Activated CD4-positive, alpha-beta T cell treated with anti-CD3 and anti-CD28 coated beads, Interleukin-2, amount 50 U/mL, for 24 hours (primary cell): Measurements from ENCODE around the gene EIF4E1B.

Experiments used
- DNase-seq, 2 donors: peaks; one replicate each; pipeline ENCODE4 v3.0.0-alpha.2; 2020; ENCODE audit warnings: low read depth in 1 of 2, low spot score in 1 of 2

The EIF4E1B gene

GRCh38 chr5:176662371-176663333, 32.2 kb downstream of the EIF4E1B start:
- no peak for DNase-seq

GRCh38 chr5:176663566-176663965, 33.1 kb downstream of the EIF4E1B start:
- no peak for DNase-seq

- DNase-seq: no peak
Measured at GRCh38 chr5:176664479-176664878, 34.0 kb downstream of the EIF4E1B start.

- no peak for DNase-seq
Measured at GRCh38 chr5:176664886-176665285, 34.4 kb downstream of the EIF4E1B start.

GRCh38 chr5:176665517-176665916, 35.0 kb downstream of the EIF4E1B start:
- DNase-seq: no peak

GRCh38 chr5:176667637-176668036, 37.2 kb downstream of the EIF4E1B start:
- DNase-seq: no peak

GRCh38 chr5:176670449-176670848, 40.0 kb downstream of the EIF4E1B start:
- no peak for DNase-seq

GRCh38 chr5:176671399-176671798, 40.9 kb downstream of the EIF4E1B start:
- no peak for DNase-seq

- no peak for DNase-seq
Measured at GRCh38 chr5:176671890-176672747, 41.6 kb downstream of the EIF4E1B start.

GRCh38 chr5:176673651-176674583, 43.4 kb downstream of the EIF4E1B start:
- no peak for DNase-seq

GRCh38 chr5:176674799-176675198, 44.3 kb downstream of the EIF4E1B start:
- DNase-seq: no peak

GRCh38 chr5:176675676-176676360, 45.3 kb downstream of the EIF4E1B start:
- DNase-seq: no peak

GRCh38 chr5:176676361-176676824, 45.9 kb downstream of the EIF4E1B start:
- DNase-seq: no peak

GRCh38 chr5:176677209-176677939, 46.9 kb downstream of the EIF4E1B start:
- no peak for DNase-seq

- DNase-seq: no peak
Measured at GRCh38 chr5:176678584-176678983, 48.1 kb downstream of the EIF4E1B start.

GRCh38 chr5:176679365-176680225, 49.1 kb downstream of the EIF4E1B start:
- DNase-seq: no peak

GRCh38 chr5:176680226-176680563, 49.7 kb downstream of the EIF4E1B start:
- no peak for DNase-seq

- no peak for DNase-seq
Measured at GRCh38 chr5:176682016-176682531, 51.6 kb downstream of the EIF4E1B start.
